Stimulated activated CD8-positive, alpha-beta memory T cell treated with anti-CD3 and anti-CD28 coated beads, Interleukin-12 subunit alpha, Interleukin-12 subunit beta, amount 100 ng/mL, for 24 hours (primary cell): ENCODE results near the gene KANK4.

Experiments
- DNase-seq: peaks from one replicate; pipeline ENCODE4 v3.0.0-alpha.2; 2020; ENCODE audit errors: extremely low read depth

The KANK4 gene

GRCh38 chr1:62207187-62207586 lies 112.0 kb downstream of the KANK4 start:
- no peak for DNase-seq

- DNase-seq = no peak
Measured at GRCh38 chr1:62198781-62199125, 120.5 kb downstream of the KANK4 start.

GRCh38 chr1:62198069-62198780 lies 121.0 kb downstream of the KANK4 start:
- DNase-seq = no peak

GRCh38 chr1:62196086-62196690 lies 123.0 kb downstream of the KANK4 start:
- DNase-seq = no peak

- no peak for DNase-seq
Measured at GRCh38 chr1:62194651-62195544, 124.3 kb downstream of the KANK4 start, which contains the start of gene L1TD1. L1TD1 (plus strand) TSS chr1:62194849; CDS start chr1:62206629, 11,780 bp downstream.

GRCh38 chr1:62188111-62188510 lies 131.1 kb downstream of the KANK4 start:
- no peak for DNase-seq

GRCh38 chr1:62187548-62187947 lies 131.7 kb downstream of the KANK4 start:
- DNase-seq = no peak
